HL-60 (cell line): Measurements from ENCODE around the gene NAA60. TPM values are rescaled to one million over a fixed set of nuclear protein-coding genes. Genes with fewer than 3 reads are reported as not detected.

ENCODE experiments used
- DNase-seq, 2 experiments: peaks; one replicate each; pipeline ENCODE4 v3.0.0-alpha.2; 2010 to 2020; ENCODE audit warnings: low read depth in 1 of 2, low spot score in 1 of 2
- H3K27ac ChIP-seq: fragments of 250-450 bp; sonication (Bioruptor Pico); replicated peaks from 2 replicates; pipeline ENCODE4 v1.5.1; 2020; ENCODE audit warnings: mild to moderate bottlenecking, moderate library complexity
- H3K27me3 ChIP-seq: fragments of 250-450 bp; sonication (Bioruptor Pico); 2 replicates; pipeline ENCODE4 v1.5.1; 2021; ENCODE audit warnings: mild to moderate bottlenecking, moderate library complexity; ENCODE audit not compliant: insufficient read depth, poor library complexity, severe bottlenecking
- H3K4me3 ChIP-seq: replicated peaks from 2 replicates; pipeline ENCODE4 v1.5.1; 2011; ENCODE audit warnings: mild to moderate bottlenecking, control low read depth, low read length; ENCODE audit not compliant: insufficient read depth
- CTCF ChIP-seq: IDR thresholded peaks from one replicate; pipeline ENCODE4 v1.5.1; 2011; ENCODE audit warnings: low read length, control low read depth, inconsistent platforms; ENCODE audit not compliant: insufficient read depth
- GABPA ChIP-seq: IDR thresholded peaks from 2 replicates; pipeline ENCODE4 v1.6.1; 2012; ENCODE audit warnings: low read depth
- POLR2AphosphoS5 ChIP-seq: IDR thresholded peaks from 2 replicates; pipeline ENCODE4 v1.6.1; 2012; ENCODE audit warnings: low read depth
- REST ChIP-seq: IDR thresholded peaks from 2 replicates; pipeline ENCODE4 v1.6.1; 2012; ENCODE audit warnings: low read depth; ENCODE audit not compliant: insufficient replicate concordance
- SPI1 ChIP-seq: IDR thresholded peaks from 2 replicates; pipeline ENCODE4 v1.6.1; 2012; ENCODE audit warnings: low read depth, mild to moderate bottlenecking, borderline replicate concordance
- microRNA-seq: library from miRNA; unstranded; fragments of <30 nt; microRNA quantifications from one replicate; pipeline ENCODE4, GENCODE V29; 2018

Gene NAA60

GRCh38 chr16:3532741-3533140 is 89.3 kb downstream of the NAA60 start:
- no peak for DNase-seq
- Histone ChIP-seq H3K4me3 (no peak overlapping the region), H3K27ac (no peak overlapping the region), H3K27me3 (no peaks in the 10 kb centered on the region)
- TF ChIP-seq POLR2AphosphoS5 (no peak), CTCF (no peak)

DNA sequence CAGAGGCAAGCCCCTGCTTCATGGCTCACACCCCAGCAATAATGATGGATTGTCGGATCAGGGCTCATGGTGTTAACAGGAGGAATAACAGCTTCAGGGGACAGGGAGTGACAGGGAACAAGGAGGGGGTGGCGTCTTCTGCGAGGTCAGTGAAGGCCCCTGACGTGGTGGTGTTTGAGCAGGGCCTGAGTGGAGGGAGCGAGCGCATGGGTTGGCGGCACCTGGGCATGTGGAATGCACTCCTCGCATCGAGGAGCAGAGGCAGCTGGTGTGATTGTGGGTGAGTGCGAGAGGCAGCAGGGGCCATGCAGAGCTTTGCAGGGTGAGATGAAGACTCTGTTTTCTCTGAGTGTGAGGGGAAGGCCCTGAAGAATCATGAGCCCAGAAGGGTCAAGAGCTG is 90.6 kb downstream of the NAA60 start:
- no peak for DNase-seq
- no peak overlapping the region for H3K4me3 ChIP-seq
- TF ChIP-seq REST: no peak
- TF ChIP-seq POLR2AphosphoS5: no peak
- no peaks in the 10 kb centered on the region for H3K27me3 ChIP-seq
- no peak overlapping the region for H3K27ac ChIP-seq

- no peak for DNase-seq
- Histone ChIP-seq H3K4me3 (no peak overlapping the region), H3K27me3 (no peaks in the 10 kb centered on the region), H3K27ac (no peak overlapping the region)
- TF ChIP-seq CTCF (no peak), REST (no peak), POLR2AphosphoS5 (no peak), GABPA (no peak), SPI1 (no peak)
Measured at GRCh38 chr16:3536271-3536731, 92.8 kb downstream of the NAA60 start.

Small RNAs within 50 kb of the gene (microRNA-seq; reads per million reads assigned to microRNA genes)
- gene MIR6126: not detected
